GM21381 (cell line): ENCODE data around the gene NF1.
"Not testable (repeated sequence)": the region's sequence is repeated elsewhere in the genome, so short reads cannot be mapped to it uniquely, and the experiment has no call there.

Experiments
- ATAC-seq: cut with Tn5 transposase; IDR thresholded peaks from one replicate; pipeline ENCODE4 v1.9.1; 2021; ENCODE audit warnings: mild to moderate bottlenecking, moderate library complexity; ENCODE audit not compliant: unreplicated experiment

Gene NF1

GRCh38 chr17:31379597-31380205 lies 284.9 kb downstream of the NF1 start:
- ATAC-seq: no peak

GRCh38 chr17:31381165-31381668 lies 286.4 kb downstream of the NF1 start:
- no peak for ATAC-seq

- ATAC-seq: not testable (repeated sequence)
Measured at GRCh38 chr17:31382668-31383275, 288.0 kb downstream of the NF1 start.

GRCh38 chr17:31383488-31383887 lies 288.7 kb downstream of the NF1 start:
- ATAC-seq: not testable (repeated sequence)

GRCh38 chr17:31385428-31386285 lies 290.9 kb downstream of the NF1 start:
- ATAC-seq: no peak

- ATAC-seq: no peak
Measured at GRCh38 chr17:31386542-31387075, 291.8 kb downstream of the NF1 start.

- ATAC-seq: no peak
Measured at GRCh38 chr17:31387438-31387837, 292.7 kb downstream of the NF1 start.

GRCh38 chr17:31388351-31388750 lies 293.6 kb downstream of the NF1 start:
- no peak for ATAC-seq

- ATAC-seq: no peak
Measured at GRCh38 chr17:31388770-31389656, 294.2 kb downstream of the NF1 start.

GRCh38 chr17:31389657-31390381 lies 295.0 kb downstream of the NF1 start:
- no peak for ATAC-seq

- no peak for ATAC-seq
Measured at GRCh38 chr17:31390426-31390747, 295.6 kb downstream of the NF1 start.

GRCh38 chr17:31390748-31391495 lies 296.1 kb downstream of the NF1 start:
- no peak for ATAC-seq

GRCh38 chr17:31391496-31391949 lies 296.7 kb downstream of the NF1 start, which contains the start of gene RAB11FIP4:
TSS of gene RAB11FIP4 (plus strand) at chr17:31391675. CDS start at chr17:31391853, 178 bp downstream.
- ATAC-seq: no peak

GRCh38 chr17:31392002-31392855 lies 297.5 kb downstream of the NF1 start:
- ATAC-seq: no peak

GRCh38 chr17:31392856-31393748 lies 298.3 kb downstream of the NF1 start:
- ATAC-seq: no peak

- ATAC-seq: no peak
Measured at GRCh38 chr17:31393749-31394146, 299.0 kb downstream of the NF1 start.

- ATAC-seq: no peak
Measured at GRCh38 chr17:31394544-31394943, 299.8 kb downstream of the NF1 start.
